ENCODE results near the gene TMPRSS9.
A peak's percentile ranks its signal among the peaks of the same experiment; 100 is the strongest.

TMPRSS9 gene

DNA sequence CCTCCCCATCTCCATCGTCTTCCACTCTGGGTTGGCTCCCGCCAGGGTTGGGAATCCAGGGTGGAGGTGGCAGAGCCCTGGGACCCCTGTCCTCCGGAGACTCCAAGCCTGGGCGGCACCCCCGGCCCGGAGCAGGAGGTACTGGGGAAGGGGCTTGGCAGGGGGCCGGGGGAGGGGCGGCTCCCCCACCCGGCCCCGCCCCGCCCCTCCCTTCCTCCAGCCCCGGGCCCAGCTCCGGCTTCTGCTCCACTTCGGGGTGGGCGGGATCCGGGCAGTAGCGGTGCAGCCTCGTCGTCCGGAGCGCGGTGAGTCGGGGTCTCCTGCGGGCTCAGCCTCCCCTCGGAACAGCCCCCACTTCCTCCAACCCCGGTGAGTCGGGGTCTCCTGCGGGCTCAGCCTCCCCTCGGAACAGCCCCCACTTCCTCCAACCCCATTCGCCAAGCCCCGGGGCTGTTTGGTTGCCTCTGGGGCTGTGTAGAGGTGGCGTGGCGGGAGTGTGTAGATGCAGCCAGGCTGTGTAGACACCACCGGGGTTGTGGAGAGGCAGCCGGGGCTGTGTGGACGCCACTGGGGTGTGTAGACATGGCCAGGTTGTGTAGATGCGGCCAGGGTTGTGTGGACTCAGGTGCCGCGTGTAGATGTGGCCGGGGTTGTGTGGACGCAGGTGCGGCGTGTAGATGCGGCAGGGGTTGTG is at the start of gene TMPRSS9:
TSS of gene TMPRSS9 (plus strand) at position 274 of the 694 bp plus-strand sequence. CDS start 29,521 bp downstream, outside the sequence.
- no peak for DNase-seq

DNA sequence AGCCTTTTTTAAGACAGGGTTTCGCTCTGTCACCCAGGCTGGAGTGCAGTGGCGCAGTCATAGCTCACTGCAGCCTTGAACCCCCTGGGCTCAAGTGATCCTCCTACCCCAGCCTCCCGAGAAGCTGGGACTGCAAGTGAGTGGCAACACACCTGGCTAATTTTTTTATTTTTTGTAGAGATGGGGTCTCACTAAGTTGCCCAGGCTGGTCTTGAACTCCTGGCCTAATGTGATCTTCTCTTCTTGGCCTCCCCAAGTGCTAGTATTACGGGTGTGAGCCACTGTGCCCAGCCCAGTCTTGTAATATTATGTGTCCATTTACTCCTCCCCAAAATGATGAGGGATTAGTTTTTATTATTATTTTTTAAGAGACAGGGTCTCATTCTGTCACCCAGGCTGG is 49.0 kb upstream of the TMPRSS9 start:
- no peak for DNase-seq

DNA sequence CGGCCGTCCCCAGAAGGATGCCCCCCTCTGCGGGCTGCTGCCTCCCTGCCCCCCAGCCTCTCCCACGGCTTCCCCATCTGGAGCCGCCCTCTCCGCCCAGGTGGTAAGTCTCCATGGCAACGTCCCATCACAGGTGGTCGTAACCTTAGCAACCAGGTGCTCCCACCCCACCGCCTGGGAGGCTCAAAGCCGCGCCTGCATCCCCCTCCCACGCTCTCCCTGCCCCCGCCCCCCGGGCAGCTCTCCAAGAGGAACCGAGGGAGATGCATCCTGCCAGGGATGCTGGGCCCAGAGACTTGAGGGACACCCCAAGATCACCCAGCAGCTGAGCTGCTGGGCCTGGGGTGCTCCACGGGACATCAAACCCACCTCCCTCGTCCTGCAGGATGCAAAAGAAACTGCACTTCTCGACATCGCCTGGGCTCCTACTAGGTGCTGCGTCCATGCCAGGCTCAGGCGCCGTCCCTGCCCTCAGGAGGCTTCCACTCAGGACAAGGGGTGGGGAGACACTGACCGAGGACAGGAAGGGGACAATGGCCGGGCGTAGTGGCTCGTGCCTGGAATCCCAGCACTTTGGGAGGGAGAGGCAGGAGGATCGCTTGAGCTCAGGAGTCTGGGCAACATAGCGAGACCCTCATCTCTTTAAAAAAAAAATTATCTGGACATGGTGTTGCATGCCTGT is 47.1 kb upstream of the TMPRSS9 start:
- peak; percentile 65 for DNase-seq

DNA sequence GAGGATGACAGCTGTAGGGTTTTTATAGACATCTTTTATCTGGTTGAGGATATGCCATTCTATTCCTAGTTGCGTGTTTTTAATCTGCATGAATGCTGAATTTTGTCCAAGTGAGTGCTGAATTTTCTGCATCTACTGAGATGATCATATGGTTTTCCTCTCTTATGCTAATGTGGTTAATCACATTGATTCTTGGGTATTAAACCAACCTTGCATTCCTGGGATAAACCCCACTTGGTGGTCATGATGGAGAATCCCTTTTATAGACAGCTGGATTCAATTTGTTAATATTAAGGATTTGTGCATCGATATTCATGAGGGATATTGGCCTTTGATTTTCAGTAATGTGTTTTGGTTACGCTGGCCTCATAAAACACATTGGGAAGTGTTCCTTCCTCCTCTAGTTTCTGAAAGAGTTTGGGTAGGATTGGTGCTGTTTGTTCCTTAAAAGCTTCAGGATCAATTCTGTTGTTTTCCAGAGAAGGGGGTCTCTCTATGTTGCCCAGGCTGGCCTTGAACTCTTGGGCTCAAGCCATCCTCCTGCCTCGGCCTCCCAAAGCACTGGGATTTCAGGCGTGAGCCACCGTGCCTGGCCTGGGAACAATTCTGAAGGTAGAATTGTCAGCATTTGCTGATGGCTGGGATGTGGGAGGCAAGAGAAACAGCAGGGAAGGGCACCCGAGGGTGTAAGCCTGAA is 44.8 kb upstream of the TMPRSS9 start:
- DNase-seq = no peak

DNA sequence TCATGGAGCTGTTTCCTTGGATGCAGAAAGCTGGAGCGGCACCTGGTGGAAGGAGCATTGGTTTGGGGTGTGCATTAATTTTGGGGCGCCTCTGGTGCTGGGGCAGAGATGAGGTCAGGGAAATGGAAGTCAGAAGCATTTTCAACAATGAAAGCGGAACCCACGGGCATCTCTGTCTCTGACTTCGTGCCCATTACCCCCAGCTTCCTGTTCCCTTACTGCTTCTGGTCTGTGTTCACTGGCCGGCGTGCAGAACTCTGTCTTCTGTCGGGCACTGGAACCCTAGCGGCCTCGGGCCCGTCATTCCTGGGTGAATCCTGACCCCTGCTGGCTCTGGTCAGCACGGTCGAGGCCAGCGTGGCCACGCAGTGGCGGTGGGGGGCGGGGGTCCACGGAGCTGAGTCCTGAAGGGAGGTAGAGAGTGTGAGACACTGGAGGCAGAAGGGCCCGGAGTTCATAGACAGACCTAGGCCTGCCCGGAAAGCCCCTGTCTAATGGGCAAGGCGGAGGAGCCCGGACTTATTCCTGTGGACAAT is 44.2 kb upstream of the TMPRSS9 start:
- DNase-seq = peak; percentile 68

DNA sequence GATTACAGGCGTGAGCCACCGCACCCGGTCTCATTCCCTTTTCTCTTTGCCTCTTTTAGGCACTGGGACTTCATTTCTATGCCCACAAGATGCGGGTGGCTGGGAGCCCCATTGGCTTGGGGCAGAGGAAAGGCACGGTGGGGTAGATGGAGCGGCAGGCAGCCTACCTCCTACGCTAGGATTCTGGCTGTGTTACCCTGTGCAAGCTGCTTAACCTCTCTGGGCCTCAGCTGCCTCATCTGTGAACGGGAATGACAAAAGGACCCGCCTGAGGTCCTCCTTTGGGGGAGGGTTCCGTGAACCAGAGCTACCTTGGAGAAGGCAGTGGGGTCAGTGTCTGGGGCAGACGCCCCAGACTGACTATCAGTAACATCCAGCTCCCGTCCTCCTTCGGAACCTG is 42.8 kb upstream of the TMPRSS9 start:
- DNase-seq = no peak

DNA sequence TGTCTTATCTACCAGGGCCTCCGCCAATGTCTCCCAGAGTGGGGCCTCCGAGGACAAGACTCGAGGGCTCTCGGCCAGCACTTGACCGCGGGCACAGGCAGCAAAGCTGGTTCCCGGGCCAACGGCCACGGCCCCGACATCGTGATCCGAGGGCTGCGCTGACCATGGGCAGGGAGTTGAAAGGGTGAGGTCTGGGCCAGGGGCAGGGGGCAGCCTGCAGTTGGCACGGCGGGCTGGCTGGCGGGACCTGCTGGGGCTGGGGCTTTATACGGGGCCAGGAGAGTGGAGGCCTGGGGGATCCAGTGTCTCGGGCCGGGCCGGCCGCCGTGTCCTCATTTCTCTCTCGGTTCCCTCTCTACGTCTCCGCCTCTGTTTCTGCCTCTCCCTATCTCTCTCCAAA is 42.3 kb upstream of the TMPRSS9 start:
- DNase-seq = no peak

DNA sequence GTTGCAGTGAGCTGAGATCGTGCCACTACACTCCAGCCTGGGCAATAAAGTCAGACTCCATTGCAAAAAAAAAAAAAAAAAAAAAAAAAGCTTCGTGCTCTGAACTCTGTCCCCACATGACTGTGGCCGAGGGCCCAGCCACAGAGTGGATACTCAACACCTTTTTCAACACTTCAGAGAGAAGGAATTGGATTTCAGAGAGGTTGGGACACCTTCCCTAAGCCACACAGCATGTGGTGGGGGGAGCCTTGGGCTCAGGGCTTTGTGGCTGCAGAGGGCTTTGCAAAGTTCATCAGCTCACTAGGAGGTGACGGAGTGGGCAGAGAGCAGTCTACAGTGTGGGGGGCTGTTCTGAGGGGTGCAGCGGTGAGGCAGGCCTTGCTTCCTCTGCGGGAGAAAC is 41.1 kb upstream of the TMPRSS9 start:
- DNase-seq = no peak

DNA sequence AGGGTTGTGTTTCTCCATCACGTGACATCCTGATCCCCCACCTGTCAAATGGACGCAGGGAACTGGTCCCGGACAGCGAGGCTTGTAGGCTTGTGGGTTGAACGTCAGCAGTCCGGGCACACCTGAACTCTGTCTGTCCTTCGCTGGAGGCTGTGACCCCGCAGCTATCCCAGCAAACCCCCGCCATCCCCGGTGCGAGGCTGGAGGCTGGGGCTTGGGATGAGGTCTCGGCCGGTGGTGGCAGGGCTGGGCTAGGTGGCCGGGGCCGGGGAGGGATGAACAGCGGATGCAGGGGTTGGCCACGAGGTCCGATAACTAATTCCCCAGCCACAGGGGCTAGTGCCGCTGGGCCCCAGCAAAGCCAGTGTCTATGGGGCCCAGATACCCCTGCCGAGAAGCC is 40.5 kb upstream of the TMPRSS9 start:
- no peak for DNase-seq

DNA sequence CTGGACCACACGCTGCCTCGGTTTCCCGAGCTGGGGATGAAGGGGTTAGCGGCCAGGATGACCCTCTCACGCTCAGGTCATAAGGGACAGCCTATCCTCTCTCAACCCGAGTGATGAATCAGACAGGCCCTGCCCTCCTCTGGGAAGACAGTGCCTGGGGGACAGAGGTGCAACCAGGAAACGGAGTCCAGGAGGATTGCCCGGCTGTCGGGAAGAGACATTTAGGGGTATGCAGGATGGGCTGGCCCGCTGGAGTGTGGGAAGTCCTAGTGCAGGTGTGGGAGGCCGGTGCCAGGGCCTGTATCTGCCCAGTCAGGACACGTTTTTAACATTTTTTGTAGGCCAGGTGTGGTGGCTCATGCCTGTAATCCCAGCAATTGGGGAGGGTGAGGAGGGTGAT is 40.0 kb upstream of the TMPRSS9 start:
- no peak for DNase-seq

DNA sequence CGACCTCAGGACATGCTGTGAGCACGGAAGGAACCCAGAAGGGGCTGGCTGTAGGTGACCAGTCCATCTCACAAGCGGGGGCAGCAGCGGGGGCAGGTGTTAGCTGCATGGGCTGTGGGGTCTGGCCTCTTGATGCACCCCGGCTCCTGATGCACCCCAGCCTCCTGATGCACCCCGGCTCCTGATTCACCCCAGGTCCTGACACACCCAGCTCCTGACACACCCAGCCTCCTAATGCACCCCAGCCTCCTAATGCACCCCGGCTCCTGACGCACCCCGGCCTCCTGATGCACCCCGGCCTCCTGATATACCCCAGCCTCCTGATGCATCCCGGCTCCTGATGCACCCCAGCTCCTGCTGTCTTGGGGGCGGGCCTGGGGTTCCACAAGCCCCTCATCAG is 39.1 kb upstream of the TMPRSS9 start:
- DNase-seq = no peak

DNA sequence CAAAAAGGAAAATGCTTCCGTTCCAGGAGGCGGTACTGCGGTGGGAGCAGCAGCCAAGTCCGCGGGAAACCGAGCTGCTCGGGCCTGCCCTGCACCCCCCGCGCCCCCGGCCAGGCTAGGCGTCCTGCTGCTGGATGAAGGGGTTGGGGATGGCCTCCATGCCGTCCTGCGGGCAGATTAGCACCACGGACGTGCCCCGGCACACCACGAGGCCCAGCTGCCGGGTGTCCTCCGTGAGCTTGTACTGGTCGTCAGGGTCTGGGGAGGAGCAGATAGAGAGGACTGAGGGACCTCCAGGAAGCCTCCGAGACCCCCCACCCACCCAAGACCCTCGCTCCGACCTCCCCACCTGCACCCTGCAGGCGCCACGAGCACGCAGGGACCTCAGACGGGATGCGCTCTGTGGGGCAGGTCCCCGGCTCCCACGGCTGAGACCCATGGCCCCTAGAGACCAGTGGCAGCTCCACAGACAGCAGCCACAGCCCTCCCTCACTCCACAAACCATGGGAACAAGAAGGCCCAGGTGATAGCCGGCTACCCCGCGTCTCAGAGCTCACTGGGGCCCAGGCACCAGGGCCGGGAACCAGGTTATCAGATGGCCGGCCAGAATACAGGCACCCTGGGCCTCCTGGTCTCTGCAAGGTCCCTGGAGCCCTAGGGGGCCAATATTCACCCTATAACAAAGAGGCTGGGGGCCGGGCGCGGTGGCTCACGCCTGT is 38.3 kb upstream of the TMPRSS9 start:
- DNase-seq = no peak

DNA sequence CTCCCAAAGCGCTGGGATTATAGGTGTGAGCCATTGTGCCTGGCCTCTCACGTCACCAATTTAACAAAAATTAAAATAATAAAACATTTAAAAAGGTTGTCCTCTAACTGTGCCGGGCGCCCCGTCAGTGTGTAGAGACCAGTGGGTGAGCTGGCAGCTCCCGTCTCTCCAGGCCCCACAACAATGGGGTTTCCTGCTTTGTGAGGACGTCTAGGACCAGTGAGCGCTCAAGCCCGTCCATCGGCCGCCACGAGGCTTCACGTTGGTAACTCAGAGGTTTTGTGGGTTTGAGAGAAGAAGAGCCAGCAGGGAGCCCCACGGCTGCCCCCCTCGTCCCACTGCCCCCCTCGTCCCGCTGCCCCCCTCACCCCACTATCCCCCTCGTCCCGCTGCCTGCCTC is 36.4 kb upstream of the TMPRSS9 start:
- no peak for DNase-seq

DNA sequence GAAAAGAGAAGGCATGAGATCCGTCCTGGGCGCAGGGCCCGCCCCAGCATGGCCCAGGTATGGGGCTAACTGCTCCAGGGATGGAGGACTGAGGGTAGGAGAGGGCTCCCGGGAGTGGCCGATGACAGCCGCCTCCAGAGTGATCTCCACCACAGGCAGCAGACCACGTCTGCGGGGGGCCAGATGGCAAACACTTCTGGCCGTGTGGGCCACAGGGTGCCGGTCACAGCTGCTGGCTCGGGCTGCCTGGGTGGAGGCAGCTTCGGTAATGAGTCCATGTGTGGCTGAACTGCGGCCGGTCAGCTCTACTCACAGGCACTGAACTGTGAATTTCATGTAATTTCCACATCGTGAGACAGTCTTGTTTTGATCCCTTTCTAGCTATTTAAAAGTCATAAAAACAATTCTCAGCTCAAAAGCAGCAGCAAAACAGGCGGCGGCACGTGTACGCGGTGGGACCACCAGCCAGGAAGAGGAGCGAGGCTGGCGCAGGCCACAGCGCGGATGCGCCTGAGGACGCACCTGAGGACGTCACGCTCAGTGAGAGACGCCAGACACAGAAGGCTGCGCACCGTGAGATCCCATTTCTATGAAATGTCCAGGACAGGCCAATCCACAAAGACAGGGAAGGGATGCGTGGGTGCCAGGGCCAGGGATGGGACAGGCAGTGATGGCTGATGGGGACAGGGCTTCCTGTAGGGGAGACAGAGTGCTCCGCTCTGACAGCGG is 35.7 kb upstream of the TMPRSS9 start:
- DNase-seq = peak; percentile 71

DNA sequence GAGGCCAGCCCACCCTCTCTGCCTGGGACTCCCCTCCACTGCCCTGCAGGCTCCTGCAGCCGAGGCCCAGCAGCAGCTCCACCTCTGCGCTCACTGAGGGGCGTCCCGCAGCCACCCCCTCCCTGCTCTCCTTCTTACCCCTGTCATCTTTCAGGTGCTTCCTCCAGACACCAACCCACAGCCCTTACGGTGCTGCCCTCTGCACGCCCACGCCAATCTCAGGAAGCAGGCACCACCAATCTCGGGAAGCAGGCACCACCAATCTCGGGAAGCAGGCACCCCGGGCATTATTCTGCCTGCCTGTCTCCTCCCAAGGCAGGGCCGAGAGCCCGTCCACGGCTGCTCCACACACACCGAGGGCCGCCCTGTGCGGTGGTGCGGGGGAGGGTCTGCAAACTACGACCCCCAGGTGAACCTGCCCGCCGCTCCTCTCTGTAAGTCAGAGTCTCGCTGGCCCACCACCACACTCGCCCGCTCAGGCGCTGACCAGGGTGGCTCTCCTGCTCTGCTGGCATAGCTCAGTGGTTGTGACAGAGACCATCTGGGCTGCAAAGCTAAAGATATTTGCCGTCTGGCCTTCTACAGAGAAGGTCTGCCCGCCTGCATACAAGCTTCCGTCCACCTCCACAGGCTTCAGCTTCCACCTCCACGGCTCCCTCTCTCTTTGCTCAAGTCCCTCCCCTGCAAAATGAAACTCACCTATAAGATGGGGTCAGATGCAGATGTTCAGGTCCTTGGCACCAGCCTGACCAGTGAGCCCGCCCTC is 34.6 kb upstream of the TMPRSS9 start:
- no peak for DNase-seq

DNA sequence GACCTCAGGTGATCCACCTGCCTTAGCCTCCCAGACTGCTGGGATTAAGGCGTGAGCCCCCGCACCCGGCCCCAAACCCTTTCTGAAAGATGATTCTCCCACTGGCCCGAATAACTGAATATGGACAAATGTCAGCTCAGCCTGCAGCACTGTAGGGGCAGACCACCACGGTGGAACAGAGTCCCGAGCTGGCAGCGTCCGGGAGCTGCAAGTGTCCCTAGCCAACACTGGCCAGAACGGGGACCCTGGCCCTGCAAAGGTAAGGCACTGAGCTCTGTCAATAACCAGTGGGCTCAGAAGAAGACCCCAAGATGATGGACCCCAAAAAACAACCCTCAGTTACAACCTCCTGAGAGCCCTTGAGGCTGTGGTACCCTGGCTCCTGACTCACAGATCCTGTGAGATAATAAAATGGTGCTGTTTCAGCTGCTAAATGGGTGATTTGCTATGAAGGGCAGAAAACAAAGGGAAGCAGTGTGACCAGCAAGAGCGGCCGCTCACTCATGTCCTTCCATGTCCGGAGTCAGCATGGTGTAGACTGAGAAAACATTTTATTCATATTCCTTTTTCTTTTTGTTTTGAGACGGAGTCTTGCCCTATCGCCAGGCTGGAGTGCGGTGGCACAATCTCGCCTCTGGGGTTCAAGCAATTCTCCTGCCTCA is 33.2 kb upstream of the TMPRSS9 start:
- no peak for DNase-seq

DNA sequence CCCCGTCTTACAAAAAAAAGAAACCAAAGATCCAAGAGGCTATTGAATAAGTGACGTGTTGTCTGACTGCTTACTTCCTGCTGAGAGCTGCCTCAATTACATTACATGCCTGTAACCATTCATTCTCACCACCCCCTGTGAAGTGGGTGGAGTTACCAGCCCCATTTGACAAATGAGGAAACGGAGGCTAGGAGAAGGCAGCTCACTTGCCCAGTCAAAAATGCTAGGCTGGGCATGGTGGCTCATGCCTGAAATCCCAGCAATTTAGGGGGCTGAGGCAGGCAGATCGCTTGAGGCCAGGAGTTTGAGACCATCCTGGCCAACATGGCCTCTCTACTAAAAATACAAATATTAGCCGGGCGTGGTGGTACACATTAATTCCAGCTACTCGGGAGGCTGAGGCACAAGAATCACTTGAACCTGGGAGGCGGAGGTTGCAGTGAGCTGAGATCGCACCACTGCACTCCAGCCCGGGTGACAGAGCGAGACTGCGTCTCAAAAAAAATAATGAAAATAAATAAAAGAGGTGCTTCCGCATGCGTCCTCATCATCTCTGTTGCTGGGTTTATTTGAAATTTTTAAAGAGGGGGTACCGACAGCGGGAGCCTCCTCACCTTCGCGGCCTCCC is 32.2 kb upstream of the TMPRSS9 start:
- peak; percentile 44 for DNase-seq

DNA sequence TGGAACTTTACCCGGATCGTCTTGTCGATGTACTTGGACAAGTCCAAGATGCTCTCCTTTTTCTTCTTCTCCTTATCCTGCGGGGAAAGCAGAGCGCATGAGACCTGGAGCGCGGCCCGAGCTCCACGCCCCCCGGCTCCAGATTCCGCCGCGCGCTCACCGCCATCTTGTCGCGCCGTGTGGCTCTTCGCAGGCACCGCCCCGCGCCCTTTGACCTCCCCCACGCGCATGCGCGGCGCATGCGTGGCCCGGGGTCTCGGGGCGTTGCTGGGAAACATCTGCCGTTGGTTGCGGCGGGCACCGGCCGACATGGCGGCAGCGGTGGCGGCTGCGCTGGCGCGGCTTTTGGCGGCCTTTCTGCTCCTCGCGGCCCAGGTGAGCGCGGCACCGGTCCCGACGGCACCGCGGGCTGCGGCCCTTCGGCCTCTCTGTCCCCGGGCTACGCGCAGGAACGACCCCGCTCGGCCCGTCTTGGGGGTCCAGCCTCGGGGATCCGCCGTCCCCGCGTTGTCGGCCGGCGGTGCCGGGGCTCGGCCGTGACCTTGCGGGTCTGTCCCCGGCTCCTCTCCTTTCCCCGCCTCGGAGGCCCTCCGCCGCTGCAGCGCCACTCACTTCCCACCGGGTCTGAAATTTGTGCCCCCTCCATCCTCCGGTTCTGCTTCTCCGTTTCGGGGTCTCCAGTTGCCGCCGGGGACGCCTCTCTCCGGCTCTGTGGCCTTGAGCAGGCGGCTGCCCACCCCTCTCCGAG is 31.5 kb upstream of the TMPRSS9 start, which contains the start of the genes LSM7 and SPPL2B:
TSS of gene LSM7 (minus strand) at position 186 of the 748 bp plus-strand sequence. CDS start at position 166, 20 bp downstream.
TSS of gene SPPL2B (plus strand) at position 284 of the 748 bp plus-strand sequence. CDS start at position 310, 26 bp downstream.
- peak; percentile 81 for DNase-seq

DNA sequence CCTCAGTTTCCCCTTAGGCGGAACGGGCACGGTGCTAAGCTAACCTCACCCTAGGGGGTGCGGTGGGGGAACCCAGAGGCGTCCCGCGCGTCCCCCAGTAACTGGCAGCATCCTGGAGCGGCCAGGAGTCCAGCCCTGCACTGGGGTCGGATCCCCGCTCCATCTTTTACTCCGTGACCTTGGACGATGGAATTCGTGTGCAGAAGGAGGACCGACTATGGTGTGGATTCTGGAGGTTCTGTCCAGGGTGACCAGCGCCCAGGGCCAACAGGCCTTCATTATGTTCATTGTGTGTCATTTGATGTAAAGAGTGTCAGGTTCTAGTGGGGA is 31.0 kb upstream of the TMPRSS9 start:
- DNase-seq = no peak

DNA sequence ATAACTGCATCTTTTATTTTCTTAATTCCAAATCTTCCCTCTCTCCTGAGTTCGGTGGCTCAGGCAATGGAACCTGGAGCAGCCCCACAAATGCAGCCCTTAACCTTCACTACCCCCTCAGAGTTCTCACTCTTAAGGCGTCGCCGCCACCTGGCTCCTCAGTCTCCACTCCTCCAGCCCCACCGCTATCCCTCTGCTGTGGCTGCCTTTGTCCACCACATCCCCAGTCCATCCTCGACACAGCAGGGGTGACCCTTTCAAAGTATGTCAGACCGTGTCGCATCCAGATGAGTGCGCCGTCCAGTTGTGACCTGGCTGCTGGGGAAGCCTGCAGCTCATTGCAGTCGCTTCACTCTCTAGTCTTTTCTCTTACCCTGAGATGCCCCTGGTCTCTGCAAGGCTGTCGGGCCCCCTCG is 30.6 kb upstream of the TMPRSS9 start:
- peak; percentile 54 for DNase-seq
